ENCODE measurements around the gene SLC4A2.

Gene SLC4A2

DNA sequence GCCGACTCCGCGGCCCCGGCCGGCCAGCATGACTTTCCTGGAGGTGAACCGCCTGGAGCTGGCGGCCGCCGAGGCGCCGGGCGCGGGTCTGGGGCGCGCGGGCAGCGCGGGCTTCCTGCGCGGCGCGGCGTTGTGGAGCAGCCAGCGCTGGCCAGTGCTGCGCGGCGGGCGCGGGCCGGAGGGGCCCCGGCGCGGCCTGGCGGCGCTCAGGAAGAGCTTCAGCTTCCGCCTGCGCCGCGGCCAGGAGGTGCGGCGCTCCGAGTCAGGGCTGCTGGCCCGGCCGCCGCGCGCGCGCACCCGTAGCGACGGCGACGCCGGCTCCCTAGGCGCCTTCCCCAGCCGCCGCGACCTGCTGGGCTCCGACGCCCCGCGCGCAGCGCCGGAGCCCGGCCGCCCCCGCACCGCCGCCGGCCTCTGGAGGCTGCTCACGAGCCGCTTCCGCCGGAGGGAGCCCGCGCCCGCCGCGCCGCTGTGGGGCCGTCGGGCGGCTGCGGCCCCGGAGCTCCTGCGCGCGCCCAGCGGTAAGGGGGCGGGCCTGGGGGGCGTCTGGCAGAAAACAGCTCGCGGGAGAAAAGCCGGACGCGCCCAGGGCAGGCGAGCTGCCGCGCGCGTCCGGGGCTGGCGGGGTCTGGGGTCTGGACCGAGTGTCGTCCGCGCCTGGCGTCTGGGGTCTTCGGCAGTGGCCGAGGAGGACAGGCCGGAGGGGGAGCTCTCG lies 55.9 kb downstream of the SLC4A2 start:
- DNase-seq (ENCODE audit: low read depth in 2 of 2) = peak in 1 of 2 donors; percentile 15

DNA sequence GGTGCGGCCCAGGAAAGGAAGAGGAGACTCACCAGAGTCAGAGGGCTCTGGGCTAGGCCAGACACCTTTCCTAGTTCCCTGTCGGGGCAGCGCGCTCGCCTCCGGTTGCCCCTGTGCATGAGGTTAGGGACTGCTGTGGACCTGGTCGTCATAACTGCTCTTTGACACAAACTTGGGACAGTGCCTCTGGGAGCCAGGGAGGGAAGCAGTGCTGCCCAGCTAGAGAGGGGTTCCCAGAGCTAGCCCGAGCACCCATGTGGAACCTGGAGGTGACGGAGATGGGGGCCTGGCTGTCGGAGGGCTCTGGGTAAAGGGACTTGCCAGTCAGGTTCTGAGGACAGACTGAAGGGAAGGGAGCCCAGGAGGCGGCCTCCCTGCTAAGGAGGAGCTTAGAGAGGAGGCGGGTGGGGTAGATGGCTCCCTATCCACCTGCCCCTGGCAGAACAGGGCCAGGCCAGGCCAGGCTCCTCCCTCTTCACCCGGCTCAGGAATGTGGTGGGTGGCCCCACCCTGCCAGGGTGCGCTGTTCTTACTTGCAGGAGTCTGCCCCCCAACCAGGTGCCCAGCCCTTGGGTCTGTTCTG lies 56.5 kb downstream of the SLC4A2 start:
- DNase-seq (ENCODE audit: low read depth in 2 of 2) = no peak

DNA sequence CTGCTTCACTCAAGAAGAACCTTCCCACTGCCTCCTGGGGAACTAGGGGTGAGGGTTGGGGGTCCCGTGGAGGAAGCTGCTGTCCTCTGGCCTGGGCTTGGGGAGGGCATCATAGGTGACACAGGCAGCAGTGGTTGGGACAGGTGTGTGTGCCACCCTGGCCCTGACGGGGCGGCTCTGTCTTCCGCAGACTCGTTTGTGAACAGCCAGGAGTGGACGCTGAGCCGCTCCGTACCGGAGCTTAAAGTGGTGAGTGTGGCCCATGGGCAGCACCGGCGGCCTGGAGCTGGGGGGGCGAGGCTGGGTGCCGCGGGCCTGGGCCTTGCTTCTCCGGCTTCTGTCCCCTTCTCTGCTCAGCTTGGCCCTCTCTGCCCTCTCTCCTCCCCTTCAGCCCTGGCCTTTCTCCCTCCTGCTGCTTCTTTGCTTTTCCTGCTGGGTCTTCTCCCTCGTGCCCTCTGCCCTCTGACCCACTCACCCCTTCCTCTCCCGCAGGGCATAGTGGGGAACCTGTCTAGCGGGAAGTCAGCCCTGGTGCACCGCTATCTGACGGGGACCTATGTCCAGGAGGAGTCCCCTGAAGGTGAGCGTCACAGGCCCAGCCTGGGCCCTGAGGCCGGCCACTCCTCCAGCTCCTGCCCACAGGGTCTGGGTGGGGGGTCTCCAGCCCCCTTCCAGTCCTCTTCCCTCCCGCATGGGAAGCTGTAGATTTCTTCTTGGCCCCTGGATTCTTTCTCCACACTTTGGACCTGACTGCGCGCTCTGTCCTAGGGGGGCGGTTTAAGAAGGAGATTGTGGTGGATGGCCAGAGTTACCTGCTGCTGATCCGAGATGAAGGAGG lies 57.4 kb downstream of the SLC4A2 start:
- no peak for DNase-seq (ENCODE audit: low read depth in 2 of 2)

DNA sequence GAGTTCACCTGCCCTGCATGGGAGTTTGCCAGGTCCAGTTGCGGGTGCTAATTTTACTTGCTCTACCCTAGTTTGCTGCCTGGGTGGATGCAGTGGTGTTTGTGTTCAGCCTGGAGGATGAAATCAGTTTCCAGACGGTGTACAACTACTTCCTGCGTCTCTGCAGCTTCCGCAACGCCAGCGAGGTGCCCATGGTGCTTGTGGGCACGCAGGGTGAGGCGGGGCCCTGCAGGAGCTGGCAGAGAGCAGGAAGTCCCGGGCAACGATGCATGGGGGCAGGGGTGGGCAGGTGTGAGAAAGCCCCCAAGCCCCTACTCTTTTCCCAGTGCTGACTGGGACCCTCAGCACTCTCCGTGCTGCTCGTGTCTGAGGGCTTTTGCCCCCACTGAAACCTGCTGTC lies 58.2 kb downstream of the SLC4A2 start:
- DNase-seq (ENCODE audit: low read depth in 2 of 2) = no peak

DNA sequence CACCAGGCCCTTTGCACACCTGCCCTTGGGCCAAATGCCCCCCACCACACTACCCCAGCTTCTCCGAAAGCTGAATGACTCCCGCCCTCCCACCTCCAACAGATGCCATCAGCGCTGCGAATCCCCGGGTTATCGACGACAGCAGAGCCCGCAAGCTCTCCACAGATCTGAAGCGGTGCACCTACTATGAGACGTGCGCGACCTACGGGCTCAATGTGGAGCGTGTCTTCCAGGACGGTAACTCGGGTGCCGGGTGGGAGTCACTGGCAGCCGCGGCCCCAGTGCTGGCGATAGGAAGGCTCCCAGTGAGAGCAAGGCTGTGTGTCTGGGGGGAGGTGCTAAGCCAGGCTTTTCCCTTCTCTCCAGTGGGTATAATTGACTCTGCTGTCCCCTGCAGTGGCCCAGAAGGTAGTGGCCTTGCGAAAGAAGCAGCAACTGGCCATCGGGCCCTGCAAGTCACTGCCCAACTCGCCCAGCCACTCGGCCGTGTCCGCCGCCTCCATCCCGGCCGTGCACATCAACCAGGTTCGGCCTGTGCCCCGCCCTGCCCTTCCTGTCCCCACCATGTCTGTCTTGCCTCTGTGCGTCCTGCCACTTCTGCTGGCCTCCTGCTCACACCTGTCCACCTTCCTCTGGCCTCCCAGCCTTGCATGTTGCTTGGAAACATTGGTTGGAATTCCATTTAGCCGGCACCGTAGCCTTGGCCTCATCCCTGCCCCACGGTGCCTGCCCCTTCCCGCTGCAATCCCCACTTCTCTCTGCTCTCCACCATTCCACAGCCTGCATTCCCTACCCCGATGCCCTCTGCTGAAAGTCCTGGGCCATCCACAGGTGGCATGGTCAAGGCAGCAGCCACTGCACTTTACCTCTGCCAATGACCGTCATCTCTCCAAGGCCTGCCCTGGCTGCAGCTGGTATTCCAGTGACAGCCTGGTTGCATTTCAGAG lies 59.0 kb downstream of the SLC4A2 start:
- no peak for DNase-seq (ENCODE audit: low read depth in 2 of 2)

DNA sequence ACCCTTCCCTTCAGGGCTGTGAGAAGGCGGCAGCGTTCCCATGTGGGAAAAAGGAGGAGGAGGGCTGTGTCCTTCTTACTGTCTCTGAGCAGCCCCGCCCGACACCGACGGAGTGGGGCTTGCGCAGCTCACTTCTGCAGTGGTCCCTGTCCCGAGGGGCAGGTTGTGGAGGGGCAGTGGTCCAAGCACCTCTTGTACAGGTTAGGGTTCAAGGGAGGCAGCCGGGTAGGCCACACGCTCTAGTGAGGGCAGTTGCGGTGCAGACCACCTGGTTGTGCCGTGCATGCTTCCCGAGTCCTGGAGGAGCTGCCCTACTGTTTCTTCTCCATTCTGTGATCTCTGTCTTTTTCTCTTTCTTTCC lies 59.6 kb downstream of the SLC4A2 start:
- DNase-seq (ENCODE audit: low read depth in 2 of 2) = no peak

DNA sequence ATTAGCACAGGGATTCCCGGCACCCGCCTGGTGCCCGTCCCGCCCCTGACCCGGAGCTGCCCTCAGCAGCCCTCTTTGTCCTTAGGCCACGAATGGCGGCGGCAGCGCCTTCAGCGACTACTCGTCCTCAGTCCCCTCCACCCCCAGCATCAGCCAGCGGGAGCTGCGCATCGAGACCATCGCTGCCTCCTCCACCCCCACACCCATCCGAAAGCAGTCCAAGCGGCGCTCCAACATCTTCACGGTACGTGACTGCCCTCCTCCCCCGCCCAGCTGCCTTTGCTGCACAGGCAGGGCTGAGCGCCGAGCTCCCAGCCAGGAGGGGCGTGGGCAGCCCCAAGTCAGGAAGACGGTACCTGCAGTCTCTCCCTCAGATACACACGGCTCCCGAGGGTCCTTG lies 60.5 kb downstream of the SLC4A2 start:
- DNase-seq (ENCODE audit: low read depth in 2 of 2) = no peak

DNA sequence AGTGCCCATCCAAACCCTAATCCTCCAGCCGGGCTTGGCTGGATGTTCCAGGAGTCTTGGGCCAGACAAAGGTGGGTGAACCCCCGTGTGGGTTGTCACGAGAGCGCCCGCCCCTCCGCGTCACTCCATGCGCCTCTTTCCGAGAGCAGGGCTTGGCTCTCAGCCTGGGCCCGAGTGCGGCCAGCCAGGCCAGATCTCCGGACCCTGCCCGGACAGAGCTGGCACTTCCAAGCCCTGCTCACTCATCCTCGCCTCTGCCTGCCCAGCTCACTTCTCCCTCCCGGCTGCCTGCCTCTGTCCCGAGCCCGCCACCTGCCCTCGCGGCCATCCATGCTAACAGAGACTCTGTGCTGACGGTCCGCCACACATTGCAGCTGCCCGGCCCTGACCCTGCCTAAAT lies 61.5 kb downstream of the SLC4A2 start:
- DNase-seq (ENCODE audit: low read depth in 2 of 2) = no peak

DNA sequence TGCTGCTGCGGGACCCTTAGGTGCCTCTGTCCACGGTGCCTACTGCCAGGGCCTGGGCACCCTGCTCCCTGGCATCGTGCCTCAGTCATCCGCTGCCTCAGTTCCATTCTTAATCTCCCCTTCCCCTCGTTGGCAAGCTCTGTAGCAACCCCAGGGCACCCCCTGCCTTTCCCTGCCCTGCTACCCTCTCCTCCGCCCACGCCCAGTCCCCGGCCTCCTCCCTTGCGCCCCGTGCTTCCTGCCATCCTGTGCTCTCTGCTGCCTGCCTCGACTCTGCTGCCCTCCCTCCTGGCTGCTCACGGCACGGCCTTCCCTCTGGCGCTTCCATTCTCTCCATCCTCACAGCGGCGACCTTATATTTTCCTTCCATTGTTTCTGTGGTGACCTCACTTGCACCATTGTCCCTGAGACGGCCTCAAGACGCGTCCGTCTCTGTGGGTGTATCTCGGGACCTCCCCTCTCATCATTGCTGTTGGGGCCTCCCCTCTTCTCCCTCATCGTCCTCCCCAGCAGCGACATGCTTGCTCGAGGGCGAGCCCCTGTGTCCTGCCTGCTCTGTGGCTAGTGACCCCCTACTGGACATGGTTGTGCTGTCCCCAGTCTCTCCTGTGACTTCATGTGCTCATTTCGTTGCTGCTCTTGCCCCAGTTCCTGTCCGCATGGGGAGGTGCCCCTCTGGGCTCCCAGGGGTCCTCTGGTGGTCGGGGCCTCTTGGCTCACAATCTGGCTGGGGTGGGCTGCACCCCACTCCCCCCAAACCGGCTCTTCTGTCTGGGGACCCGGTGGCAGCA lies 62.2 kb downstream of the SLC4A2 start:
- no peak for DNase-seq (ENCODE audit: low read depth in 2 of 2)

DNA sequence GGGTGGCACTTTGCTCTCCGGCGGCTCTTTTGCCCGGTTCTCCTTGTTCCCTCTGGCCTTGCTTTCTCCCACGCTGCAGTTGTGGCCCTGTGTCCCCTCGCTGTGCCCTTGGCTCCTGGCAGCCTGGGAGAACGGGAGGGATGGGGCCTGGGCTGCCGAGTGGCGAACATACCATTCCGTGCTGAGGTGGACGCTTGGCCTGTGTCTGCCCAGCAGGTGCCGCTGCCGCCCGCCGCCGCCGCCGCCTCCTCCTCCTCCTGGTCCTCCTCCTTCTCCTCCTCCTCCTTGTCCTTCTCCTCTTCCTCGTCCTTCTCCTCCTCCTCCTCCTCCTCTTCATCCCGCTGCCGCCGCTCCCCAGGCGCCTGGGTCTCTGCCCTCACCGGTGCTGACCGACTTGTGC lies 62.9 kb downstream of the SLC4A2 start:
- no peak for DNase-seq (ENCODE audit: low read depth in 2 of 2)

DNA sequence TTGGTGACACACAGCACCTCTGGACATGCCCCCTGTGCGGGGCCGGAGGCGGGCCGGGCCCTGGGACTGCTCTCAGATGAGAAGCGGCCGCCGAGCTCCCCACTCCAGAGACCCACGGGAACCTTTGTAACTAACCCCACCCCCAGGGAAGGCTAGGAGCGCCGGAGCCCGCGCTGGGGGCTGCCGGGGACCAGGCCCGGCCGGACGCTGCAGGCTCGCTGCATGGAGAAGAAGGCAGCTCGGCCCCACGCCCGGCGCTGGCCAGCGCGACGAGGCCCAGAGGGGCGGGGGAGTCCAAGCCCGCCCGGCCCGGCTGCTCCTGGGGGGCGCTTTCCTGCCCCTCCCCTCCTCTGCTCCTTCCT lies 63.4 kb downstream of the SLC4A2 start:
- no peak for DNase-seq (ENCODE audit: low read depth in 2 of 2)

DNA sequence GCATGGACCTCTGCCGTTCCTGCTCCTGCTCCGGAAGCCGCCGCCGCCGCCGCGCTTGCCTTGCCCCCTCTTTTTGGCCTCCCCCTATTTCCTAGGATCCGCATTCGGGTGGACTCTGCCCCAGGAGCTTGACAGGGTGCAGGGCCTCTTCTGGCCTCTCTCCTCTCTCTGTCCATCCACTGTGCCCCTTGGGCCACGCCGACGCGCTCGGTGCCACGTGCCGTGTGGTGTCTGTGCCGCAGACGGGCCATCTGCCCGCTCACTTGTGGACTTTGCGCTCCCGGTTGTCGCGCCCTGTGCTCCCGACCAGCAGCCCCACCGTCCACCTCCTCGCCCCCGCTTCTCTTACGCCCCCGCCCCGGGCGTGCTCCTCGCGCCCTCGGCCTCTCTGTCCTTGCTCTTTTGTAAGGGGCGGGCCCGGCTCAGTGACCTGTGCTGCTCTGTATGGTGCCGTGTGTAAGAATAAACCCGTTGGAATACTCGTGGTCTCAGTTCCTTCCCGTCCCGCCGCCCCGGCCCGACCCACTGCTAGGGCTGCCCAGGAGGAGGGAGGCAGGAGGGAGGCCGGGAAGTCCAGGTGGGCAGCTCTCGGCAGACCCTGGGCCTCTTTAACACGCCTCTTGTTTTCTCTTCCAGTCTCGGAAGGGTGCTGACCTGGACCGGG lies 63.9 kb downstream of the SLC4A2 start:
- DNase-seq (ENCODE audit: low read depth in 2 of 2) = no peak

DNA sequence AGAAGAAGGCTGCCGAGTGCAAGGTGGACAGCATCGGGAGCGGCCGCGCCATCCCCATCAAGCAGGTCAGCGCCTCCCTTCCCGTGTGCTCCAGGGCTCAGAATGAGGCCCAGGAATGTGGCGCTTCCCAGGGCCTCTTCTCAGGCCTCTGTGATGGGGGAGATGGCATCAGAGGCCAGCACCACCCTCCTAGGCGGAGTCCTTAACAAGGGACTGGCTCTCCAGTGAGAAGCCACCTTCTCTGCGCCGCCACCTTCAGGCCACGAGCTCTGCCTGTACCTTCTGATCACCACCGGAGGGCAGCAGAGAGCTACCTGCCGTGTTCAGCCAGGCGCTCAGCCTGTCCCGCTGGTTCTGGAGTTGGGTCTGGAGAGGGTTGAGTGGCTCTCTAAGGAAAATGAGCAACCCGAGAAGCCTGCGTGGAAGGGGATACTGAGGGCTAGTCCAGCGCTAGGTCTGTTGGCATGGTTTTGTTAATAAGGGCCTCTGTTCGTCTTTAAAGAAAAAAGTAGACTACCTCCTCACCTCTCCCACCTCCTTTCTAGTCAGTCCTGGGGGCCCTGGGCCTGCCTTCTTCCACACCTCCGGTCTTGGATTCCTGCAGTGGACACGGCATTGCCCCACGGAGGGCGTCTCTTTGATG lies 64.6 kb downstream of the SLC4A2 start:
- DNase-seq (ENCODE audit: low read depth in 2 of 2) = peak; percentile 81 to 83

DNA sequence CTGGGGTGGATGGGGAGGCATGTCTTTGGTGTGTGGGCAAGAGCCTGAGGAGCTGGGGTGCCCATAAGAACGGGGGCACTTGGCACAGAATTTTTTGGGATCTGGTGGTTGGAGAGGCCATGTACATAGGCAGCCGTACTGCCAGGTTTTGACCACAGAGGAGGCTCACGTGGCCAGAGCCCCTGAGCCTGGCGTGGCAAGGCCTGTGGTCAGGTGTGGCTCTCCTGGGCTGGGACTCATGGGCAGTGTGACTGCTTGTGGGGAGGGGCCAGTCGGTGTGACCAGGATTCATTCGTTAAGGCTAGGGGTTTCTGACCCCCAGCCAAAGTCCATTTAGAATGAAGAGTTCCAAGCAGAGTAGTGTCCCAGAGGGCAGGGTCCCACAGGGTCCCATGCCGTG lies 65.1 kb downstream of the SLC4A2 start:
- DNase-seq (ENCODE audit: low read depth in 2 of 2) = no peak

DNA sequence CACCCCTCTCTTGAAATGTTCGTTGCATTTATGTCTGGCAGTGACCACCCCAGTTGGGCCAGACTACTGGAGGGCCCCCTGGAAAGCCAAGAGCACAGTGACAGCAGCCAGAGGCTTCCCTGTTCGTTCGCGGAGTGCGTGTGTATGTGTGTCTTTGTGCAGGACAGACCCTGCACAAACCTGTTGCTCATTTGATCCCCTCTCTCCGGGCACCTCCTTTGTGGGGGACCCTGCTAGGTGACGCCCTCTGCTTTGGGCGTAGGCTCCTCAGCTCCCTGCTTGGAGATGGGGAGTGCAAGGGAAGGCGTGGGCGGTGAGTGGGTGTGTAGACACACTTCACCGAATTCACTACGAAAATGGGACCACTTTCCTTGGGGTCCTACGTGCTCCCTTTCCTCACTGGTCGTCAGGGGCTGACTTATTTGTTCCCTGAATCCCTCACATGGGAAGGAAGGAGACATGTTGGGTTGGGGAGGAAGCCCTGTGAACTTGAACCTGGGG lies 65.6 kb downstream of the SLC4A2 start:
- no peak for DNase-seq (ENCODE audit: low read depth in 2 of 2)

DNA sequence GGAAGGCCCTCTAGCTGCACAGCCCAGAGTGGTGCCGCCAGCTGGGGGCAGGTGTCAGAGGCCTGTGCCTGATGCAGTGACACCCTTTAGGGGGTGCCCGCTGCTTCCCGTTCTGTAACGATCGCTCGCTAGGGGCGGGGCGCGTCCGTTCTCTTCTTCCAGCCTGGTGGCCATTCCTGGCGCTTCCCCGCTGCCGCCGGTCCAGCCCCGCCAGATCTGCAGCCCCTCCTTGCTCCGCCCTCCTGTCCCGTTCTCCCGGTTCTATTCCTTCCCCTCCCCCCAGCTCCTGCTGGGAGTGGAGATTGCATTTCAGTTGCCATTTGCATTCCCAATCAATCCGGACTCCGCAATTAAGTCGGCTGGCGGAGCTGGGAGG lies 66.1 kb downstream of the SLC4A2 start:
- no peak for DNase-seq (ENCODE audit: low read depth in 2 of 2)

DNA sequence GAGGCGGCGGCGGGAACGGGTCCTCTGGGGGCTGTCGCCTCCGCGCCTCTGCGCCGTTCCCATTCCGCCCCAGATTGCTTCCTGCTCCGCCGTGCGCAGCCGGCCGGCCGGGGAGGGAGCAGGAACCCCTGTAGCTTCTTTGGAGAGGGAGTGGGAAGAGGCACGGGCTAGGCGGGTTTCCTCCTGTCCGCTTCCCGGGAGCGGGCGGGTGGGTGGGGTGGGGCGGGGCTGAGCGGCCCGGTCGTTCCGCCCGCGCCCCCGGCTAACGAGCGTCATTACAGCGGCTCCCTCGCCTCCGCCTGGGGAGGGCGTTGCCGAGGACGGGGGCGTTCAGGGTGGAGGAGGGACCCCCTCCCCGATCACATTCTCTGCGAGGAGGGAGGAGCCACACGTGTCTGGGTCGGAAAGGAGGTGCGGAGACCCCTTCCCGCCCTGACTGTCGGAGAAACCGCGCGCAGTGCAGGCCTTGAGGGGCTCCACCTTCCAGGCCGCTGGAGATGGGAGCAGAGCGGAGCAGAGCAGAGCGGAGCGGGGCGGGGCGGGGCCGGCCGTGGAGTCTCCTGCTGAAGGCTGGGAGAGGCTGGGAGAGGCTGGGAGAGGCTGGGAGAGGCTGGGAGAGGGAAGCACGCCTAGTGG lies 66.6 kb downstream of the SLC4A2 start:
- DNase-seq (ENCODE audit: low read depth in 2 of 2) = no peak
